GM19099 (cell line): ENCODE data around the gene MESD.

Experiments
- POLR2A ChIP-seq: IDR thresholded peaks from 3 replicates; pipeline ENCODE4 v1.6.1; 2011; ENCODE audit warnings: low read depth; ENCODE audit not compliant: insufficient read length; ENCODE audit errors: extremely low read depth

Gene MESD

GRCh38 chr15:80926126-80926525 lies 63.5 kb downstream of the MESD start:
- no peak for TF ChIP-seq POLR2A

- no peak for TF ChIP-seq POLR2A
These were observed 64.0 kb downstream of the MESD start for GRCh38 chr15:80925597-80926059.

- TF ChIP-seq POLR2A: no peak
These were observed 65.3 kb downstream of the MESD start for GRCh38 chr15:80924278-80924677.

- no peak for TF ChIP-seq POLR2A
These were observed 66.0 kb downstream of the MESD start for GRCh38 chr15:80923668-80924067.

- TF ChIP-seq POLR2A: no peak
These were observed 67.7 kb downstream of the MESD start for GRCh38 chr15:80921736-80922410.

GRCh38 chr15:80920271-80920699 lies 69.3 kb downstream of the MESD start:
- no peak for TF ChIP-seq POLR2A

GRCh38 chr15:80918196-80918783 lies 71.3 kb downstream of the MESD start:
- TF ChIP-seq POLR2A: no peak

GRCh38 chr15:80916056-80916455 lies 73.6 kb downstream of the MESD start:
- no peak for TF ChIP-seq POLR2A

GRCh38 chr15:80915472-80915871 lies 74.1 kb downstream of the MESD start:
- TF ChIP-seq POLR2A: no peak

GRCh38 chr15:80913541-80913940 lies 76.1 kb downstream of the MESD start:
- TF ChIP-seq POLR2A: no peak

GRCh38 chr15:80912673-80913072 lies 76.9 kb downstream of the MESD start:
- TF ChIP-seq POLR2A: no peak

GRCh38 chr15:80911821-80912220 lies 77.8 kb downstream of the MESD start:
- no peak for TF ChIP-seq POLR2A

- TF ChIP-seq POLR2A: no peak
These were observed 83.4 kb downstream of the MESD start for GRCh38 chr15:80906159-80906766.

- TF ChIP-seq POLR2A: no peak
These were observed 84.6 kb downstream of the MESD start for GRCh38 chr15:80904998-80905397.

GRCh38 chr15:80902298-80902801 lies 87.3 kb downstream of the MESD start:
- TF ChIP-seq POLR2A: no peak

GRCh38 chr15:80898040-80898439 lies 91.6 kb downstream of the MESD start:
- TF ChIP-seq POLR2A: no peak
